GM12873 (cell line): ENCODE results near the gene RAB44.

Experiments
- TF ChIP-seq, protein P1 (sequence below): IDR thresholded peaks from 2 replicates; pipeline ENCODE4 v1.5.1; 2012; ENCODE audit warnings: low read depth, mild to moderate bottlenecking, moderate library complexity, low read length, control low read depth; ENCODE audit not compliant: insufficient read depth; ENCODE audit errors: missing control alignments

The RAB44 gene

DNA sequence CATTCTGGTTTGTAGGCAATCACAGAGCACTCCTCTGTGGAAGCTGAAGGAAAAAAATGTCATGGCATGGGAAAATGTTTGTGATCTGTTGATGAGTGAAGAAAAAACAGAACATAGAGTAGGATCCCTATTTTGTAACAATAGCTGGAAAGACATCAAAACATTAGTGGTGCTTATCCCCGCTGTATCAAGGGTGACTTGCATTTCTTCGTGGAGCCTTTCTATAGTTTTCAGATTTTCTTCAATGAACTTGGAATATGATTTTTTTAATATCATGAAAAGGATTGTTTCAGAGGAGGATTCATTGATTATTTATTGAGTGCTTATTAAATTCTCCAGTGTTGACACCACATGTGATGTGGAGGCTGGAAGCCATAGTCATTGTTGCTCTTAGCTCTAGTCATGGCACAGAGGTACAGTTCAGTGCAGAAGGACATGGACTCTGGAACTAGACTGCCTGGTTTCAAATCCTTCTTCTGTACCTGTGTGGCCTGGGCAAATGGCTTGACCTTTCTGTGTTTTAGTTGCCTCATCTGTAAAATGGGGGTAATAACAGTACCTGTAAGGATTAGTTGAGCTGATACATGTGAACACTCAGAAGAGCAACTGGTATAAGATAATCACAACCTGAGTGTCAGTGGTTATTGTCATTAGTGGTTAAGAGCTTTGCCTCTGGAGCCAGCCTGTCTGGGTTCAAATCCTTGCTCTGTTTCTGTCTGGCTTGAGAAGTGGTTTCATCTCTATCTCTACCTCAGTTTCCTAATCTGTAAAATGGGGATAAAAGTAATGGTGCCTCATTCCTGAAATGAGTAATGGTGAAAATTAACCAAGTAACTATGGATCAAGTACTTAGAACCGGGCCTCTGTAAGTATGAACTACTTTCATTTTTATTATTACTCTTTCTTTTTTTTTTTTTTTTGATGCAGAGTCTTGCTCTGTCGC is 33.9 kb upstream of the RAB44 start:
- TF ChIP-seq, protein P1, sequence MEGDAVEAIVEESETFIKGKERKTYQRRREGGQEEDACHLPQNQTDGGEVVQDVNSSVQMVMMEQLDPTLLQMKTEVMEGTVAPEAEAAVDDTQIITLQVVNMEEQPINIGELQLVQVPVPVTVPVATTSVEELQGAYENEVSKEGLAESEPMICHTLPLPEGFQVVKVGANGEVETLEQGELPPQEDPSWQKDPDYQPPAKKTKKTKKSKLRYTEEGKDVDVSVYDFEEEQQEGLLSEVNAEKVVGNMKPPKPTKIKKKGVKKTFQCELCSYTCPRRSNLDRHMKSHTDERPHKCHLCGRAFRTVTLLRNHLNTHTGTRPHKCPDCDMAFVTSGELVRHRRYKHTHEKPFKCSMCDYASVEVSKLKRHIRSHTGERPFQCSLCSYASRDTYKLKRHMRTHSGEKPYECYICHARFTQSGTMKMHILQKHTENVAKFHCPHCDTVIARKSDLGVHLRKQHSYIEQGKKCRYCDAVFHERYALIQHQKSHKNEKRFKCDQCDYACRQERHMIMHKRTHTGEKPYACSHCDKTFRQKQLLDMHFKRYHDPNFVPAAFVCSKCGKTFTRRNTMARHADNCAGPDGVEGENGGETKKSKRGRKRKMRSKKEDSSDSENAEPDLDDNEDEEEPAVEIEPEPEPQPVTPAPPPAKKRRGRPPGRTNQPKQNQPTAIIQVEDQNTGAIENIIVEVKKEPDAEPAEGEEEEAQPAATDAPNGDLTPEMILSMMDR = no peak

DNA sequence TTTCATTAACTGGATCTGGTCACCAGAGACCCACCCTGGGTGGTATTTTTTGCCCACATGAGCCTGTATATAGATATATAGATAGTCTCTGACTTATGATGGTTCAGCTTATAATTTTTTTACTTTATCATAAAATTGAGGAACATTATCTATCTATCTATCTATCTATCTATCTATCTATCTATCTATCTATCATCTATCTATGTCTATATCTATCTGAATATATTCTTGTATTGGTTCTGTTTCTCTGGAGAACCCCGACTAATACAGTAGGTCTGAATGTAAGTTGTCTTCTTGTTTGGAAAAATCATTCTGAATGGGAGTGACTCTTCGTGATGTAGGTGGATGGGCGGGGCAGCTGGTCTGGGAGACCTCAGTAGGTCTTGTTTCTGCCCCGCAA is 32.4 kb upstream of the RAB44 start:
- TF ChIP-seq, protein P1 = no peak

DNA sequence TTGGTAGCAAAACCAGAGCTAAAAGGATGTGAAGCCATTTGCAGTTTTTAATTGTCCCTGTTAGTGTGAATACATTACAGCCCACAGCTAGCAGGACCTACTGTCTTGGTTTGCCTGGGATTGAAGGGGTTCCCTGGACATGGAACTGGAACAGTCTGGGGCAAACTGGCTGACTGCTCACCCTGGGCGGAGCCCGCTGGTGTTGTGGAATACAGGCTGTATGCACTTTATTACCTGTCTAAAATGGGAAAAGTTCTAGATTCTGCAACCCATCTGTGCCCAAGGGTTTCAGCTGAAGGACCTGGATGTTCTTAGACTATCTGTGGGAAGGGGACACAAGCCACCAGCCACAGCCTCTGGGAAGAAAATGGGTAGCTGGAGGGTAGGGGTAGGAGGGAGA is 31.3 kb upstream of the RAB44 start:
- TF ChIP-seq, protein P1 = no peak

DNA sequence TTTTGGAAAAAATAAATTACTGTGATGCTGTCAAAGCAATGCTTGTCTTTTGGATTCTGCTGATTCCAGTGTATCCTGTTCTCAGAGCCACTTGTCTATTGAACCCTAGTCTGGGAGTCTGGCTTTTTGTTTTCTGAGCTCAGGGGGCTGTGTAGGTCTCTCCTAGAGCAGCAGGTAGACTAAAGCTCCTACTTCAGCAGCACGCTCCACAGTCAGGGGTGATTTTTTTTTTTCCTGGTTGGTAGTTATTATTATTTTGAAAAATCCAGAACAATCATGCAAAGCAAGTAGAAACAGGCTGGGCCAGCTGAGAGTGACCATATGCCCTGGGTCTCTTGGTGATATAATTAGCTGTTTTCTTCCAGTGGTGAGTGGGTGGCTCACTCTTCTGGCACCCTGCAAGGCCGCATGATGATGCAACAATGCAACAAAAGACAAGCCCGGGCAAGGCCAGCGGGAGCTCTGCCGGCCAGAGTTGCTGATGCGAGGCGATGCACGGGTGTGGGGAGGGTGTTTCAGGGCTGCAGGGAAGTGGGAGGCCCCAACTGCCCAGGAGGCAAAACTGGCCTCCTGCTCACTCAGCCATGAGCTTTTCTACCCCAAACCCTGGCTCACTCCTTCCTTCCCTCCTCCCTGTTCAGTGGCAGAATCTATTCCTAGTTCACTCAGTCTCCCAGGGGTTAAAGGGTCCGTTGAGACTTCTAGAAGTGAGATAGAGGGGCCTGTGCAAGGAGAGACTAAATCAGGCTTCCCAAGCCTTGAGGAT is 30.6 kb upstream of the RAB44 start:
- TF ChIP-seq, protein P1 = no peak

DNA sequence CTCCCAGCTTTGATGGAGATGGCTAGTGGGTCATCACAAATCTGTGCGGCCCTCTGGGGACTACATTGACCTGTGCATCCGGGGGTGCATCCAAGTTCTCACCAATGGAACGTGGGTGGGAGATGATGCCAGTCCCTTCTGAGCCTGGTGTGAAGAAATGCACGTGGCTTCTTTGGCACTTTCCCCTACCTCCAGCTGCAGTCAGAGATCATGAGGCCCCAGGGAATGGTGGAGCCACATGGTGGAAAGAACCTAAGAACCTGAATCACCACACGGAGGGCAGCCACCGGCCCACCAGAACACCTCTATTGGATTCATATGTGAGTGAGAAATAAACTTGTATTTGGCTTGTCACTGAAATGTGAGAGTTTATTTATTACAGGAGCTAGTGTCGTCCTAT is 29.0 kb upstream of the RAB44 start:
- TF ChIP-seq, protein P1 = no peak

DNA sequence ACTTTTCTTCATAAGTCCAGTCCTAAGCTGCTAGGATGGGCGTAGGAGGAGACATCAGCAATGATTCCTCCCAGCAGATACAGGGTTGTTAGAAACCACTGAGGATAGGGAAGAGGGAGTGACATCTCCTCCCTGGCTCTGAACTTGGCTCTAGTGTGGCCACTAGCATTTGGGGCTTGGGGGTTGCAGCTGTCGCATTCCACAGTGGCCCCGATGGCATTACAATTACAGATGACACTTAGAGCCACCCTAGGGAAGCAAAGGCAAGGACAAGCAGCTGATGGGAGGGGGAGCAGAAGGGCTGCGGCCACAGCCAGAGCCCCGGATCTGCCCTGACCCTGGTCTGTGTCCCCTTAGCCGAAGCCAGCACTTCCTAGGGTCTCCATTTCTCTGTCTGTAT is 28.6 kb upstream of the RAB44 start:
- TF ChIP-seq, protein P1 = no peak

DNA sequence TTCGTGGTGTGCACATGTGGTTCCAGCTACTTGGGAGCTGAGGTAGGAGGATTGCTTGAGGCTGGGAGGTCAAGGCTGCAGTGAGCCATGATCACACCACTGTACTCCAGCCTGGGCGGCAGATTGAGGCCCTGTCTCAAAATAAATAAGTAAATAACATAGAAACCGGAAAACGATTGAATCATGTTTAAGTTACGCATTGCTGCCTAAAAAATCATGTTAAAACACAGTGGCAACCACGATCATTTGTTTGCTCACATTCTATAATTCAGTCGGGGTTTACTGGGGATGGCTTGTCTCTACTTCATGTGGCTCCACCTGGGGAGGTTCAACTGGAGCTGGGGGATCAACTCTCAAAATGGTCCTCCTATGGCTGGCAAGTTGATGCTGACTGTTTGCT is 27.4 kb upstream of the RAB44 start:
- TF ChIP-seq, protein P1 = no peak
